NK-92 treated with Interleukin-12 subunit alpha and Interleukin-12 subunit beta, amount 100 ng/mL, for 24 hours (cell line): ENCODE results near the gene CHST8.

Source experiments
- DNase-seq: peaks from one replicate; lab custom pipeline; 2025; lab: John Stamatoyannopoulos, UW

CHST8 gene

GRCh38 chr19:33794683-33795369, 173.1 kb downstream of the CHST8 start:
- no peak for DNase-seq

- no peak for DNase-seq
Observed at GRCh38 chr19:33795370-33796163, 173.8 kb downstream of the CHST8 start.

GRCh38 chr19:33796164-33796875, 174.6 kb downstream of the CHST8 start, which contains the start of gene KCTD15:
TSS of gene KCTD15 (plus strand) at chr19:33796870. CDS start at chr19:33800455, 3,585 bp downstream.
- no peak for DNase-seq

- no peak for DNase-seq
Observed at GRCh38 chr19:33797802-33798671, 176.3 kb downstream of the CHST8 start.

- no peak for DNase-seq
Observed at GRCh38 chr19:33798681-33799111, 176.9 kb downstream of the CHST8 start.

GRCh38 chr19:33799476-33799875, 177.7 kb downstream of the CHST8 start:
- no peak for DNase-seq

- DNase-seq: no peak
Observed at GRCh38 chr19:33800012-33800680, 178.4 kb downstream of the CHST8 start.

- DNase-seq: no peak
Observed at GRCh38 chr19:33801411-33801810, 179.7 kb downstream of the CHST8 start.

- DNase-seq: no peak
Observed at GRCh38 chr19:33802001-33802400, 180.2 kb downstream of the CHST8 start.

- DNase-seq: no peak
Observed at GRCh38 chr19:33802801-33803200, 181.0 kb downstream of the CHST8 start.

- no peak for DNase-seq
Observed at GRCh38 chr19:33803383-33803782, 181.6 kb downstream of the CHST8 start.

GRCh38 chr19:33804021-33804799, 182.5 kb downstream of the CHST8 start:
- no peak for DNase-seq

GRCh38 chr19:33805313-33805712, 183.6 kb downstream of the CHST8 start:
- no peak for DNase-seq

- no peak for DNase-seq
Observed at GRCh38 chr19:33805840-33806433, 184.2 kb downstream of the CHST8 start.

GRCh38 chr19:33806434-33806881, 184.7 kb downstream of the CHST8 start:
- DNase-seq: no peak

GRCh38 chr19:33808399-33808798, 186.6 kb downstream of the CHST8 start:
- no peak for DNase-seq

- no peak for DNase-seq
Observed at GRCh38 chr19:33809960-33810359, 188.2 kb downstream of the CHST8 start.

- DNase-seq: no peak
Observed at GRCh38 chr19:33810821-33811220, 189.1 kb downstream of the CHST8 start.

GRCh38 chr19:33811246-33811645, 189.5 kb downstream of the CHST8 start:
- DNase-seq: no peak
